ENCODE results near the gene LARP4B.

The LARP4B gene

DNA sequence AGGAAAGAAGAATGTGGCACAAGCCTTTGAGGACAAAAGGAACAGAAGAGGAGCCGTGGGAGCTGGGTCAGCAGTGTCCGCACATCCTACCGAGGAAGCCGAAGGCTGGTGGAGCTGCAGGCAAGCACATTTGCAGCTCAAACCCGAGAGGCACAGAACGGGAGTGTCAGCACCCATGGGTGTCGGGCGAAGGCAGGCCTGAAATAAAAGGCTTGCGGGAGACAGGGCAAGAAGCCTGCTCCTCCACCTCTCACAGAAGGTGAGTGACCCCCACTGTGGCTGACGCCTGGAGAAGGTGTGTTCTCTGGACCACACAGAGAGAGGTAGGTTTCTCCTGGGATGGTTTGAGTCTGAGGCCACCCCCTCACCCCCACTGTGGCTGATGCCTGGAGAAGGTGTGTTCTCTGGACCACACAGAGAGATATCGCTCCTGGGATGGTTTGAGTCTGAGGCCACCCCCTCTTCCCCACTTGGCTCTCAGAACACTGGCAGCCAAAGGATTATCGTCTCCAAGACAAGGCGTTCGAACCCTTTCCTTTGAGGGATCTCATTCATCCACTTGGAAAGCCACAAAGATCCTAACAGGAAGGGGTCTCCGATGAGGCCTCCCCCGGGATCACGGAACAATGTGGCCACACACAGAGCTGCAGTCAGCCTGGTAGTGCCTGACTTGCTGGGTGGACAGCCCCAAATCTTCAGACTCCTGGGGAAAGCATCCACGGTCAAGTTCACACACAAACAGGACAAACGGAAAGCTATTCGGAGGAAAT lies 35.1 kb upstream of the LARP4B start:
- whole genome bisulfite sequencing (ENCODE audit: extremely low coverage, insufficient coverage, insufficient read length), result no CpG with 5 or more reads among the region's 20 CpGs
- Histone ChIP-seq H3K4me2 (ENCODE audit: low read length) (no peak overlapping the region), H3K14ac (ENCODE audit: low read length) (no peak overlapping the region), H2AK5ac (ENCODE audit: low read length) (no peak overlapping the region), H3K4me3 (ENCODE audit: low read depth, low read length) (no peak overlapping the region), H3K27me3 (ENCODE audit: insufficient read depth, low read length) (no peaks in the 10 kb centered on the region), H2BK120ac (ENCODE audit: insufficient read depth, low read length, poor library complexity) (no peak overlapping the region), H2AFZ (ENCODE audit: insufficient read depth, low read length, poor library complexity) (no peak overlapping the region), H3K36me3 (ENCODE audit: control insufficient read depth in 1 of 2, insufficient read depth in 2 of 2, low read length in 2 of 2) (no peaks in the 10 kb centered on the region), H3K9me3 (ENCODE audit: insufficient read depth, low read depth, low read length) (peaks cover 4% of the 10 kb centered on the region), H4K8ac (ENCODE audit: low read depth, low read length) (no peak overlapping the region), H3K79me2 (ENCODE audit: control insufficient read depth, insufficient read depth, low read length, poor library complexity) (no peaks in the 10 kb centered on the region), H3K23ac (ENCODE audit: low read length) (no peak overlapping the region), H3K9ac (ENCODE audit: low read length) (no peak overlapping the region), H2BK5ac (ENCODE audit: low read depth, low read length, poor library complexity) (no peak overlapping the region), H3K18ac (ENCODE audit: low read length) (no peak overlapping the region), H3K4ac (ENCODE audit: low read depth, low read length) (no peak overlapping the region), H4K12ac (ENCODE audit: low read depth, low read length) (no peak overlapping the region), H2BK12ac (ENCODE audit: low read length) (no peak overlapping the region), H3K4me1 (ENCODE audit: control insufficient read depth in 1 of 2, insufficient read depth in 2 of 2, low read length in 2 of 2) (no peaks in the 10 kb centered on the region), H3K27ac (ENCODE audit: low read depth, low read length) (no peak overlapping the region), H3K79me1 (ENCODE audit: low read length) (no peaks in the 10 kb centered on the region), H4K91ac (ENCODE audit: low read depth, low read length) (no peak overlapping the region)
- no peak for DNase-seq

DNA sequence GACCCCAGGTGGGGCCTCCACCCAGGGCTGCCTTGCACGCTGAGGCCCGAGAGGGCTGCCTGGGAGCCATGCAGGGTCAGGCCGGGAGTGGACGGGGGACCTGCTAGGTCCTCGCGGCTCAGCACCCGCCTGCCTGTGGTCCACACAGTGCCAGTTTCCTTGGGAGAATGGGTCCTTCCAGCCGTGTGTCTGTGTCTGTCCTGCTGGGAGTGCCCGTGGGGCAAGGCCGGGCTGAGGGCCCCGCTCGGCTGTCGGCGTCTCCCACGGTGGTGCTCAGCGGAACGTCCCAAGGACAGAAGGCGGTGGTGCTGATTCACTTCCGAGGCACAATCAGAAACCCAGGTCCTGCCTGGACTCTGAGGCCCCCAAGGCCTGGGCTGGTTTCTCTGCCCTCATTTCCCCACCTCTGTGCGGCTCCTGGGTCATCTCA lies 33.5 kb upstream of the LARP4B start:
- no peaks in the 10 kb centered on the region for H3K4me1 ChIP-seq (ENCODE audit: control insufficient read depth in 1 of 2, insufficient read depth in 2 of 2, low read length in 2 of 2)
- DNase-seq, result no peak
- H3K27me3 ChIP-seq (ENCODE audit: insufficient read depth, low read length), result no peaks in the 10 kb centered on the region
- no peak overlapping the region for H3K18ac ChIP-seq (ENCODE audit: low read length)
- no peaks in the 10 kb centered on the region for H3K79me1 ChIP-seq (ENCODE audit: low read length)
- no peak overlapping the region for H3K14ac ChIP-seq (ENCODE audit: low read length)
- no peak overlapping the region for H4K8ac ChIP-seq (ENCODE audit: low read depth, low read length)
- H4K12ac ChIP-seq (ENCODE audit: low read depth, low read length), result no peak overlapping the region
- no peak overlapping the region for H4K91ac ChIP-seq (ENCODE audit: low read depth, low read length)
- H2BK120ac ChIP-seq (ENCODE audit: insufficient read depth, low read length, poor library complexity), result no peak overlapping the region
- peaks cover 2% of the 10 kb centered on the region for H3K9me3 ChIP-seq (ENCODE audit: insufficient read depth, low read depth, low read length)
- no peak overlapping the region for H3K4me2 ChIP-seq (ENCODE audit: low read length)
- H3K9ac ChIP-seq (ENCODE audit: low read length), result no peak overlapping the region
- no peaks in the 10 kb centered on the region for H3K36me3 ChIP-seq (ENCODE audit: control insufficient read depth in 1 of 2, insufficient read depth in 2 of 2, low read length in 2 of 2)
- H3K79me2 ChIP-seq (ENCODE audit: control insufficient read depth, insufficient read depth, low read length, poor library complexity), result no peaks in the 10 kb centered on the region
- no peak overlapping the region for H2BK5ac ChIP-seq (ENCODE audit: low read depth, low read length, poor library complexity)
- H3K4me3 ChIP-seq (ENCODE audit: low read depth, low read length), result no peak overlapping the region
- no peak overlapping the region for H3K4ac ChIP-seq (ENCODE audit: low read depth, low read length)
- no peak overlapping the region for H2BK12ac ChIP-seq (ENCODE audit: low read length)
- no CpG with 5 or more reads among the region's 20 CpGs for WGBS (ENCODE audit: extremely low coverage, insufficient coverage, insufficient read length)
- no peak overlapping the region for H2AFZ ChIP-seq (ENCODE audit: insufficient read depth, low read length, poor library complexity)
- H3K23ac ChIP-seq (ENCODE audit: low read length), result no peak overlapping the region
- no peak overlapping the region for H3K27ac ChIP-seq (ENCODE audit: low read depth, low read length)
- no peak overlapping the region for H2AK5ac ChIP-seq (ENCODE audit: low read length)

DNA sequence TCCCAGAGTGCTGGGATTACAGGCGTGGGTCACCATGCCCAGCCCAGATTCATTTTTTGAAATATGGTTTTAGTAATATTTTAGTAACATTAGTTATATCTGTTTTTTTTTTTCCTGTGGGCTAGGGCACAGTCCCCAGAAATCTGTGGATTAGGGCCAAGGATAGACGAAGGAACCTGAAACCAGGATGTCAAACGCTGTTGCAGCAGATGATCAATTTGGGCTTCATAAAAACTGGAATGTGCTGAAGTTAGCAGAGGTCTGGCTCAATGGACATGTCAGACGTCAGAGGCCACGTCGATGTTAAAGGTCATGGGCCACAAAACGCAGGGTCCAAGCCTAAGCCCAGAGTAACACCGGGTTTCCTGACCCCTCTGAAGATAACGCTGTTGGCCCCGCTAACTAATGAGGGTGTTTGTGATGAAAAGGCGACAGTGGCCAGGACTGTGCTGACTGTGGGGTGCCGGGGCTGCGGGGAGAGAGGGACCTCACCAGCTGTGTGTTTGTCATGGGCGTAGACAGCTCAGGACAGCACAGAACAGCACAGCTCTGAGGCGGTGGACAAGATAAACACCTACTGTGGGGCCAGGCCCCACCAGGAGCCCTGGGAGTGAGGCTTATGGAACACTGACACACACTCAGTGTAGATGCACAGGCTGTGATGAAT lies 32.9 kb upstream of the LARP4B start:
- no peak overlapping the region for H3K4me2 ChIP-seq (ENCODE audit: low read length)
- H3K9ac ChIP-seq (ENCODE audit: low read length), result no peak overlapping the region
- no peak overlapping the region for H2BK12ac ChIP-seq (ENCODE audit: low read length)
- WGBS (ENCODE audit: extremely low coverage, insufficient coverage, insufficient read length), result no CpG with 5 or more reads among the region's 15 CpGs
- H3K79me2 ChIP-seq (ENCODE audit: control insufficient read depth, insufficient read depth, low read length, poor library complexity), result no peaks in the 10 kb centered on the region
- no peak overlapping the region for H2BK120ac ChIP-seq (ENCODE audit: insufficient read depth, low read length, poor library complexity)
- H2BK5ac ChIP-seq (ENCODE audit: low read depth, low read length, poor library complexity), result no peak overlapping the region
- no peak overlapping the region for H3K27ac ChIP-seq (ENCODE audit: low read depth, low read length)
- H4K91ac ChIP-seq (ENCODE audit: low read depth, low read length), result no peak overlapping the region
- no peak overlapping the region for H3K4ac ChIP-seq (ENCODE audit: low read depth, low read length)
- H2AFZ ChIP-seq (ENCODE audit: insufficient read depth, low read length, poor library complexity), result no peak overlapping the region
- no peak overlapping the region for H4K8ac ChIP-seq (ENCODE audit: low read depth, low read length)
- no peaks in the 10 kb centered on the region for H3K79me1 ChIP-seq (ENCODE audit: low read length)
- no peaks in the 10 kb centered on the region for H3K36me3 ChIP-seq (ENCODE audit: control insufficient read depth in 1 of 2, insufficient read depth in 2 of 2, low read length in 2 of 2)
- no peak overlapping the region for H3K18ac ChIP-seq (ENCODE audit: low read length)
- DNase-seq, result no peak
- H3K4me1 ChIP-seq (ENCODE audit: control insufficient read depth in 1 of 2, insufficient read depth in 2 of 2, low read length in 2 of 2), result no peaks in the 10 kb centered on the region
- H3K14ac ChIP-seq (ENCODE audit: low read length), result no peak overlapping the region
- peaks cover 2% of the 10 kb centered on the region for H3K9me3 ChIP-seq (ENCODE audit: insufficient read depth, low read depth, low read length)
- no peak overlapping the region for H4K12ac ChIP-seq (ENCODE audit: low read depth, low read length)
- H3K4me3 ChIP-seq (ENCODE audit: low read depth, low read length), result no peak overlapping the region
- no peaks in the 10 kb centered on the region for H3K27me3 ChIP-seq (ENCODE audit: insufficient read depth, low read length)
- H3K23ac ChIP-seq (ENCODE audit: low read length), result no peak overlapping the region
- H2AK5ac ChIP-seq (ENCODE audit: low read length), result no peak overlapping the region

- DNase-seq, result no peak
- H4K12ac ChIP-seq (ENCODE audit: low read depth, low read length), result no peak overlapping the region
- no peak overlapping the region for H3K18ac ChIP-seq (ENCODE audit: low read length)
- H4K8ac ChIP-seq (ENCODE audit: low read depth, low read length), result no peak overlapping the region
- H3K14ac ChIP-seq (ENCODE audit: low read length), result no peak overlapping the region
- no peak overlapping the region for H3K4me2 ChIP-seq (ENCODE audit: low read length)
- no CpG with 5 or more reads among the region's 4 CpGs for WGBS (ENCODE audit: extremely low coverage, insufficient coverage, insufficient read length)
- H2BK120ac ChIP-seq (ENCODE audit: insufficient read depth, low read length, poor library complexity), result no peak overlapping the region
- H2BK5ac ChIP-seq (ENCODE audit: low read depth, low read length, poor library complexity), result no peak overlapping the region
- no peaks in the 10 kb centered on the region for H3K36me3 ChIP-seq (ENCODE audit: control insufficient read depth in 1 of 2, insufficient read depth in 2 of 2, low read length in 2 of 2)
- no peak overlapping the region for H3K27ac ChIP-seq (ENCODE audit: low read depth, low read length)
- no peak overlapping the region for H3K23ac ChIP-seq (ENCODE audit: low read length)
- H3K9ac ChIP-seq (ENCODE audit: low read length), result no peak overlapping the region
- no peaks in the 10 kb centered on the region for H3K79me1 ChIP-seq (ENCODE audit: low read length)
- H3K4ac ChIP-seq (ENCODE audit: low read depth, low read length), result no peak overlapping the region
- no peak overlapping the region for H2AFZ ChIP-seq (ENCODE audit: insufficient read depth, low read length, poor library complexity)
- H2BK12ac ChIP-seq (ENCODE audit: low read length), result no peak overlapping the region
- H3K4me3 ChIP-seq (ENCODE audit: low read depth, low read length), result no peak overlapping the region
- H3K79me2 ChIP-seq (ENCODE audit: control insufficient read depth, insufficient read depth, low read length, poor library complexity), result no peaks in the 10 kb centered on the region
- H4K91ac ChIP-seq (ENCODE audit: low read depth, low read length), result no peak overlapping the region
- no peaks in the 10 kb centered on the region for H3K27me3 ChIP-seq (ENCODE audit: insufficient read depth, low read length)
- peaks cover 2% of the 10 kb centered on the region for H3K9me3 ChIP-seq (ENCODE audit: insufficient read depth, low read depth, low read length)
- H2AK5ac ChIP-seq (ENCODE audit: low read length), result no peak overlapping the region
- no peaks in the 10 kb centered on the region for H3K4me1 ChIP-seq (ENCODE audit: control insufficient read depth in 1 of 2, insufficient read depth in 2 of 2, low read length in 2 of 2)
These were observed 32.1 kb upstream of the LARP4B start for GRCh38 chr10:963655-964054.
